ENCODE results near the gene HSPA4.

DNA sequence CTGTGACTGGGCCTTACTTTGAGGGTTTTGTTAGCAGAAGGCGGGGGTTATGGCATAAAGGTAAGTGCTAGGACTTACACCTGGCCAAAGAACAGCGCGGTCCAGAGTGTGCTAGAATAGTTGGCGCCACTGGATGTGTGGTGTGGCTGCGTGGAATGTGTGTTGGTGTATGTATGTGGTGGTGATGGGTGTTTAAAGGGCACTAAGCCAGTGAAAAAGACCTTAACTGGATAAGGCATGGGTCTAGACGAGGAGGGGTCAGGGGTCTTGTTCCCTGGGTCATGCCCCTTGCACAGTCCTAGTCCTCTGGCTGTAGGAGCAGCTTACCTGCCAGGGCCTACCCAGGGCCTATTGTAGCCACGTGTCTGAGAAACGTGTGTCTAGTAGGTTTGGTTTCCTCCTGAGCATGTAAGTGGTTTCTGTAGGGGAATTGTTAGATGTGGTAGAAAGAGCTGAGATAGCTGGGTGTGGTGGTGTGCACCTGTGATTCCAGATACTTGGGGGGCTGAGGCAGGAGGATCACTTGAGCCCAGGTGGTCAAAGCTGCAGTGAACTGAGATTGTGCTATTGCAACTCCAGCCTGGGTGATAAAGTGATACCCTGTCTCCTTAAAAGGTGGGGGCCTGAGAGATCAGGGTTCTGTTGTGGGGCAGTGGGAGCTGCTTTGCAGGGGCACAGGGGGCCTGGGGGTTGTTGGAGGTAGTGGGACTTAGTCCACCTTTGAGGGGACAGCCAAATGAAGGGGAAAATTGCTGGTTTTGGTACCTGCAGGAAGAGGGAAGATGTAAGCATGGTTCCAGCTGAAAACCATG is 55.2 kb downstream of the HSPA4 start:
- TF ChIP-seq TAF1 (conservative IDR thresholded peaks at IDR 0.05): no peak
- TF ChIP-seq MAX (IDR thresholded peaks at IDR 0.05): no peak

Data from liver (tissue), 2 donors.